Activated T-helper 1 cell treated with anti-CD3 and anti-CD28 coated beads, Interleukin-12 subunit alpha, Interleukin-12 subunit beta, Interleukin-2, Interleukin-4 antibody, amounts not matched to agents 30 ng/mL and 10 ng/mL and 1 ng/mL, durations not matched to agents 14 hours and 24 hours and 36 hours (primary cell): ENCODE measurements around the gene SMIM13. TPM values are rescaled to one million over a fixed set of nuclear protein-coding genes. Genes with fewer than 3 reads are reported as not detected.
A peak's percentile ranks its signal among the peaks of the same experiment; 100 is the strongest.

ENCODE experiments used
- DNase-seq: peaks from one replicate; pipeline ENCODE4 v3.0.0; 2021; ENCODE audit warnings: low spot score
- H3K27ac Mint-ChIP-seq: one replicate; pipeline ENCODE4 v1.8.0; 2021; ENCODE audit warnings: mild to moderate bottlenecking, mixed read lengths
- H3K27me3 Mint-ChIP-seq: one replicate; pipeline ENCODE4 v1.8.0; 2022; ENCODE audit warnings: mild to moderate bottlenecking, moderate library complexity, mixed read lengths; ENCODE audit not compliant: insufficient read depth
- H3K36me3 Mint-ChIP-seq: one replicate; pipeline ENCODE4 v1.8.0; 2021; ENCODE audit warnings: low read depth, mixed read lengths
- H3K4me1 Mint-ChIP-seq: one replicate; pipeline ENCODE4 v1.8.0; 2021; ENCODE audit warnings: low read depth, mixed read lengths
- H3K4me3 Mint-ChIP-seq: one replicate; pipeline ENCODE4 v1.8.0; 2021; ENCODE audit warnings: mild to moderate bottlenecking, moderate library complexity, mixed read lengths
- H3K9me3 Mint-ChIP-seq: one replicate; pipeline ENCODE4 v1.8.0; 2021; ENCODE audit warnings: mixed read lengths
- intact Hi-C: fragments of 100-400 bp; cut with micrococcal nuclease; formaldehyde crosslinking; loops from one replicate; pipeline ENCODE4 v1.15.1; 2024
- total RNA-seq: library from RNA; stranded (reverse); gene quantifications from 2 replicates; pipeline ENCODE4 v1.2.3, GENCODE V29; 2022

SMIM13 gene
- total RNA-seq, 1 donor from 2014 or later, result 14.6 TPM

- intact Hi-C loops, result loop anchor here (5.0 kb wide), 1 partner anchor 238 kb away; no protein-coding TSS in a partner anchor
- H3K36me3 Mint-ChIP-seq, result no peaks in the 10 kb centered on the region
- H3K9me3 Mint-ChIP-seq, result no peaks in the 10 kb centered on the region
- no peak overlapping the region for H3K4me3 Mint-ChIP-seq
- no peak for DNase-seq
- H3K4me1 Mint-ChIP-seq, result peaks cover 25% of the 10 kb centered on the region
- peaks cover 3% of the 10 kb centered on the region for H3K27me3 Mint-ChIP-seq
- H3K27ac Mint-ChIP-seq, result no peak overlapping the region
Observed at GRCh38 chr6:11174242-11174611, 80.6 kb downstream of the SMIM13 start.

GRCh38 chr6:11177271-11177670, 83.6 kb downstream of the SMIM13 start:
- Mint-ChIP-seq H3K36me3 (peaks cover 7% of the 10 kb centered on the region), H3K4me3 (no peak overlapping the region), H3K9me3 (peaks cover 4% of the 10 kb centered on the region), H3K4me1 (peaks cover 19% of the 10 kb centered on the region), H3K27me3 (peaks cover 3% of the 10 kb centered on the region), H3K27ac (no peak overlapping the region)
- DNase-seq, result no peak
- intact Hi-C loops, result no loop called here

- Mint-ChIP-seq H3K36me3 (peaks cover 19% of the 10 kb centered on the region), H3K9me3 (peaks cover 4% of the 10 kb centered on the region), H3K27ac (no peak overlapping the region), H3K27me3 (no peaks in the 10 kb centered on the region), H3K4me1 (peaks cover 6% of the 10 kb centered on the region), H3K4me3 (no peak overlapping the region)
- DNase-seq, result no peak
- intact Hi-C loops, result no loop called here
Observed at GRCh38 chr6:11179088-11179418, 85.4 kb downstream of the SMIM13 start.

GRCh38 chr6:11179419-11180202, 86.0 kb downstream of the SMIM13 start:
- no peak for DNase-seq
- H3K4me3 Mint-ChIP-seq, result no peak overlapping the region
- H3K9me3 Mint-ChIP-seq, result peaks cover 4% of the 10 kb centered on the region
- no peaks in the 10 kb centered on the region for H3K27me3 Mint-ChIP-seq
- H3K27ac Mint-ChIP-seq, result peak overlapping the region; percentile 1
- peaks cover 22% of the 10 kb centered on the region for H3K36me3 Mint-ChIP-seq
- H3K4me1 Mint-ChIP-seq, result peaks cover under 1% of the 10 kb centered on the region
- intact Hi-C loops, result no loop called here

- no peak overlapping the region for H3K4me3 Mint-ChIP-seq
- intact Hi-C loops, result no loop called here
- H3K4me1 Mint-ChIP-seq, result no peaks in the 10 kb centered on the region
- peaks cover 36% of the 10 kb centered on the region for H3K36me3 Mint-ChIP-seq
- peaks cover 4% of the 10 kb centered on the region for H3K9me3 Mint-ChIP-seq
- no peak for DNase-seq
- no peak overlapping the region for H3K27ac Mint-ChIP-seq
- H3K27me3 Mint-ChIP-seq, result no peaks in the 10 kb centered on the region
Observed at GRCh38 chr6:11181478-11182136, 88.0 kb downstream of the SMIM13 start.

- Mint-ChIP-seq H3K27me3 (no peaks in the 10 kb centered on the region), H3K4me3 (no peak overlapping the region), H3K27ac (no peak overlapping the region), H3K9me3 (peaks cover 4% of the 10 kb centered on the region), H3K4me1 (peaks cover 7% of the 10 kb centered on the region), H3K36me3 (peaks cover 54% of the 10 kb centered on the region)
- DNase-seq, result no peak
- intact Hi-C loops, result no loop called here
Observed at GRCh38 chr6:11183761-11184362, 90.2 kb downstream of the SMIM13 start.

- H3K27ac Mint-ChIP-seq, result no peak overlapping the region
- intact Hi-C loops, result no loop called here
- H3K36me3 Mint-ChIP-seq, result peaks cover 66% of the 10 kb centered on the region
- no peak for DNase-seq
- H3K4me3 Mint-ChIP-seq, result no peak overlapping the region
- no peaks in the 10 kb centered on the region for H3K9me3 Mint-ChIP-seq
- H3K27me3 Mint-ChIP-seq, result no peaks in the 10 kb centered on the region
- H3K4me1 Mint-ChIP-seq, result peaks cover 7% of the 10 kb centered on the region
Observed at GRCh38 chr6:11185204-11185842, 91.7 kb downstream of the SMIM13 start.

GRCh38 chr6:11187301-11187700, 93.7 kb downstream of the SMIM13 start:
- intact Hi-C loops, result no loop called here
- peaks cover 7% of the 10 kb centered on the region for H3K4me1 Mint-ChIP-seq
- H3K9me3 Mint-ChIP-seq, result no peaks in the 10 kb centered on the region
- peaks cover 75% of the 10 kb centered on the region for H3K36me3 Mint-ChIP-seq
- no peak overlapping the region for H3K4me3 Mint-ChIP-seq
- DNase-seq, result no peak
- no peaks in the 10 kb centered on the region for H3K27me3 Mint-ChIP-seq
- no peak overlapping the region for H3K27ac Mint-ChIP-seq

Other genes starting within 250 kb of the SMIM13 start
- not detected in 2 replicates for gene GCM2, start 211.8 kb upstream of the SMIM13 start, total RNA-seq
- not detected in 2 replicates for gene SYCP2L, start 206.8 kb upstream of the SMIM13 start, total RNA-seq
- gene ELOVL2, start 49.5 kb upstream of the SMIM13 start, total RNA-seq, result not detected in 2 replicates
- gene ERVFRD-1, start 17.9 kb downstream of the SMIM13 start, total RNA-seq, result not detected in 2 replicates
- gene NEDD9, start 138.8 kb downstream of the SMIM13 start, total RNA-seq, result 53.2 and 62.1 TPM in 2 replicates